Activated CD8-positive, alpha-beta memory T cell treated with anti-CD3 and anti-CD28 coated beads, Interleukin-2, amount 10 ng/mL, durations not matched to agents 7 days and 5 days (primary cell): ENCODE results near the gene USP17L17. TPM values are rescaled to one million over a fixed set of nuclear protein-coding genes. Genes with fewer than 3 reads are reported as not detected.
"Not testable (repeated sequence)": the region's sequence is repeated elsewhere in the genome, so short reads cannot be mapped to it uniquely, and the experiment has no call there.

Experiments used
- ATAC-seq: fragments of 150-1000 bp; cut with Tn5 transposase; one replicate; pipeline ENCODE4 v1.10.0; 2021; ENCODE audit warnings: moderate library complexity
- CTCF ChIA-PET: fragments of 350-600 bp; sonication (Branson Sonifier 250); formaldehyde crosslinking; loops from one replicate; lab custom pipeline; 2021; ENCODE audit warnings: antibody characterized with exemption; lab: Charles Lee
- DNase-seq: peaks from one replicate; pipeline ENCODE4 v3.0.0-alpha.2; 2020
- H3K27ac Mint-ChIP-seq: one replicate; pipeline ENCODE4 v1.8.0; 2021; ENCODE audit warnings: mild to moderate bottlenecking, mixed read lengths
- H3K27me3 Mint-ChIP-seq: one replicate; pipeline ENCODE4 v1.8.0; 2021; ENCODE audit warnings: mixed read lengths
- H3K36me3 Mint-ChIP-seq: one replicate; pipeline ENCODE4 v1.8.0; 2021; ENCODE audit warnings: mild to moderate bottlenecking, mixed read lengths
- H3K4me1 Mint-ChIP-seq: one replicate; pipeline ENCODE4 v1.8.0; 2021; ENCODE audit warnings: mixed read lengths
- H3K4me3 Mint-ChIP-seq: one replicate; pipeline ENCODE4 v1.8.0; 2021; ENCODE audit warnings: mild to moderate bottlenecking, moderate library complexity, mixed read lengths
- H3K9me3 Mint-ChIP-seq: one replicate; pipeline ENCODE4 v1.8.0; 2022; ENCODE audit warnings: low read depth, mixed read lengths
- total RNA-seq, 2 experiments: library from RNA; stranded (reverse); gene quantifications; one replicate each; pipeline ENCODE4 v1.2.3, GENCODE V29; 2021

USP17L17 gene, protein sequence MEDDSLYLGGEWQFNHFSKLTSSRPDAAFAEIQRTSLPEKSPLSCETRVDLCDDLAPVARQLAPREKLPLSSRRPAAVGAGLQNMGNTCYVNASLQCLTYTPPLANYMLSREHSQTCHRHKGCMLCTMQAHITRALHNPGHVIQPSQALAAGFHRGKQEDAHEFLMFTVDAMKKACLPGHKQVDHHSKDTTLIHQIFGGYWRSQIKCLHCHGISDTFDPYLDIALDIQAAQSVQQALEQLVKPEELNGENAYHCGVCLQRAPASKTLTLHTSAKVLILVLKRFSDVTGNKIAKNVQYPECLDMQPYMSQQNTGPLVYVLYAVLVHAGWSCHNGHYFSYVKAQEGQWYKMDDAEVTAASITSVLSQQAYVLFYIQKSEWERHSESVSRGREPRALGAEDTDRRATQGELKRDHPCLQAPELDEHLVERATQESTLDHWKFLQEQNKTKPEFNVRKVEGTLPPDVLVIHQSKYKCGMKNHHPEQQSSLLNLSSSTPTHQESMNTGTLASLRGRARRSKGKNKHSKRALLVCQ
- not detected for total RNA-seq

DNA sequence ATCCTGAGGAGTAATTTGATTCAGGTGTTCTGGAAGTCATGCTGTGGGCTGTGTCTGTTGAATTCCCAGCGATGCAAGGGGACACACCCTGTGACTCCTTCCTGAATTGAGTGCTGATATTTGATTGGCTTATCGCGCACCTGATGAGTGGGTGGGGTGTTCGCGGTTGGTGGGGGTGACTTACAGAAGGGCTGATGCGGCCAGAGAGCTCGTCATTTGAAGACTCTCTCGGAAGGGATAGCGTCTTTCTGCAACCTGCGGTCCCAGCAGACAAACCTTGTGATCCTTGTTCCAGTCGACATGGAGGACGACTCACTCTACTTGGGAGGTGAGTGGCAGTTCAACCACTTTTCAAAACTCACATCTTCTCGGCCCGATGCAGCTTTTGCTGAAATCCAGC, at the start of gene USP17L17:
TSS of gene USP17L17 (plus strand) at position 301 of the 400 bp plus-strand sequence. CDS start at position 301, 0 bp downstream.
- H3K4me3 Mint-ChIP-seq = not testable (repeated sequence)

DNA sequence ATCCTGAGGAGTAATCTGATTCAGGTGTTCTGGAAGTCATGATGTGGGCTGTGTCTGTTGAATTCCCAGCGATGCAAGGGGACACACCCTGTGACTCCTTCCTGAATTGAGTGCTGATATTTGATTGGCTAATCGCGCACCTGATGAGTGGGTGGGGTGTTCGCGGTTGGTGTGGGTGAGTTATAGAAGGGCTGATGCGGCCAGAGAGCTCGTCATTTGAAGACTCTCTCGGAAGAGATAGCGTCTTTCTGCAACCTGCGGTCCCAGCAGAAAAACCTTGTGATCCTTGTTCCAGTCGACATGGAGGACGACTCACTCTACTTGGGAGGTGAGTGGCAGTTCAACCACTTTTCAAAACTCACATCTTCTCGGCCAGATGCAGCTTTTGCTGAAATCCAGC, 33.3 kb upstream of the USP17L17 start, which contains the start of gene USP17L10:
TSS of gene USP17L10 (plus strand) at position 301 of the 400 bp plus-strand sequence. CDS start at position 301, 0 bp downstream.
- ATAC-seq, DNase-seq, CTCF ChIA-PET, H3K4me3 Mint-ChIP-seq, H3K9me3 Mint-ChIP-seq, H3K27ac Mint-ChIP-seq, H3K36me3 Mint-ChIP-seq, H3K4me1 Mint-ChIP-seq, H3K27me3 Mint-ChIP-seq: not testable (repeated sequence)

More for the DNA sequence above, at the start of gene USP17L17:
- H3K4me1 Mint-ChIP-seq, ATAC-seq, DNase-seq, H3K27ac Mint-ChIP-seq, CTCF ChIA-PET, H3K9me3 Mint-ChIP-seq, H3K36me3 Mint-ChIP-seq, H3K27me3 Mint-ChIP-seq: not testable (repeated sequence)

DNA sequence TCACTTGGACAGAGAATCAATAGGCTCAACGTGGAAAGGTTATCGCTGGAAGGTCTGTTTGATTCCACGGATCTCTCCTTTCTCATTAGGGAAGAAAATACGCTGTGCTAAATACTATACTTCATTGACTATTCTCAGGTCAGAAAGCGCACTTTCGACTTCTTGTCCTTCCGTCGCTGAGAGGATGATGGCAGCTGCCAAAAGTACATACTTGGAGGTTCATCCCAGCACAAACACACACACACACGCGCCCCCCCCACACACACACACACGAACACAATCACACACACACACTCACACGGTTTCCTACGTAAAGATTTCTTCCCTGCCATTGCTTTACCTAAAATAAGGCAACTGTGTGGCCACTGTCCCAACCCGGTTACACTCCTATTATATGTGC, 29.0 kb upstream of the USP17L17 start:
- H3K27me3 Mint-ChIP-seq, H3K4me1 Mint-ChIP-seq, ATAC-seq, CTCF ChIA-PET, H3K4me3 Mint-ChIP-seq, H3K9me3 Mint-ChIP-seq, H3K36me3 Mint-ChIP-seq, H3K27ac Mint-ChIP-seq: not testable (repeated sequence)
- DNase-seq = peak; percentile 19

DNA sequence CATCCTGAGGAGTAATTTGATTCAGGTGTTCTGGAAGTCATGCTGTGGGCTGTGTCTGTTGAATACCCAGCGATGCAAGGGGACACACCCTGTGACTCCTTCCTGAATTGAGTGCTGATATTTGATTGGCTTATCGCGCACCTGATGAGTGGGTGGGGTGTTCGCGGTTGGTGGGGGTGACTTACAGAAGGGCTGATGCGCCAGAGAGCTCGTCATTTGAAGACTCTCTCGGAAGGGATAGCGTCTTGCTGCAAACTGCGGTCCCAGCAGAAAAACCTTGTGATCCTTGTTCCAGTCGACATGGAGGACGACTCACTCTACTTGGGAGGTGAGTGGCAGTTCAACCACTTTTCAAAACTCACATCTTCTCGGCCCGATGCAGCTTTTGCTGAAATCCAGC, 28.6 kb upstream of the USP17L17 start, which contains the start of gene USP17L11:
TSS of gene USP17L11 (plus strand) at position 301 of the 400 bp plus-strand sequence. CDS start at position 301, 0 bp downstream.
- H3K27me3 Mint-ChIP-seq, H3K4me1 Mint-ChIP-seq, DNase-seq, H3K4me3 Mint-ChIP-seq, ATAC-seq, H3K36me3 Mint-ChIP-seq, H3K9me3 Mint-ChIP-seq, CTCF ChIA-PET, H3K27ac Mint-ChIP-seq: not testable (repeated sequence)

DNA sequence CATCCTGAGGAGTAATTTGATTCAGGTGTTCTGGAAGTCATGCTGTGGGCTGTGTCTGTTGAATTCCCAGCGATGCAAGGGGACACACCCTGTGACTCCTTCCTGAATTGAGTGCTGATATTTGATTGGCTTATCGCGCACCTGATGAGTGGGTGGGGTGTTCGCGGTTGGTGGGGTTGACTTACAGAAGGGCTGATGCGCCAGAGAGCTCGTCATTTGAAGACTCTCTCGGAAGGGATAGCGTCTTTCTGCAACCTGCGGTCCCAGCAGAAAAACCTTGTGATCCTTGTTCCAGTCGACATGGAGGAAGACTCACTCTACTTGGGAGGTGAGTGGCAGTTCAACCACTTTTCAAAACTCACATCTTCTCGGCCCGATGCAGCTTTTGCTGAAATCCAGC, 23.8 kb upstream of the USP17L17 start, which contains the start of gene USP17L12:
TSS of gene USP17L12 (plus strand) at position 301 of the 400 bp plus-strand sequence. CDS start at position 301, 0 bp downstream.
- H3K9me3 Mint-ChIP-seq, H3K36me3 Mint-ChIP-seq, CTCF ChIA-PET, ATAC-seq, DNase-seq, H3K27me3 Mint-ChIP-seq, H3K27ac Mint-ChIP-seq, H3K4me3 Mint-ChIP-seq, H3K4me1 Mint-ChIP-seq: not testable (repeated sequence)

DNA sequence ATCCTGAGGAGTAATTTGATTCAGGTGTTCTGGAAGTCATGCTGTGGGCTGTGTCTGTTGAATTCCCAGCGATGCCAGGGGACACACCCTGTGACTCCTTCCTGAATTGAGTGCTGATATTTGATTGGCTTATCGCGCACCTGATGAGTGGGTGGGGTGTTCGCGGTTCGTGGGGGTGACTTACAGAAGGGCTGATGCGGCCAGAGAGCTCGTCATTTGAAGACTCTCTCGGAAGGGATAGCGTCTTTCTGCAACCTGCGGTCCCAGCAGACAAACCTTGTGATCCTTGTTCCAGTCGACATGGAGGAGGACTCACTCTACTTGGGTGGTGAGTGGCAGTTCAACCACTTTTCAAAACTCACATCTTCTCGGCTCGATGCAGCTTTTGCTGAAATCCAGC, 19.1 kb upstream of the USP17L17 start, which contains the start of gene USP17L13:
TSS of gene USP17L13 (plus strand) at position 301 of the 400 bp plus-strand sequence. CDS start at position 301, 0 bp downstream.
- ATAC-seq, H3K4me3 Mint-ChIP-seq, DNase-seq, H3K36me3 Mint-ChIP-seq, CTCF ChIA-PET, H3K4me1 Mint-ChIP-seq, H3K27me3 Mint-ChIP-seq, H3K27ac Mint-ChIP-seq, H3K9me3 Mint-ChIP-seq: not testable (repeated sequence)

DNA sequence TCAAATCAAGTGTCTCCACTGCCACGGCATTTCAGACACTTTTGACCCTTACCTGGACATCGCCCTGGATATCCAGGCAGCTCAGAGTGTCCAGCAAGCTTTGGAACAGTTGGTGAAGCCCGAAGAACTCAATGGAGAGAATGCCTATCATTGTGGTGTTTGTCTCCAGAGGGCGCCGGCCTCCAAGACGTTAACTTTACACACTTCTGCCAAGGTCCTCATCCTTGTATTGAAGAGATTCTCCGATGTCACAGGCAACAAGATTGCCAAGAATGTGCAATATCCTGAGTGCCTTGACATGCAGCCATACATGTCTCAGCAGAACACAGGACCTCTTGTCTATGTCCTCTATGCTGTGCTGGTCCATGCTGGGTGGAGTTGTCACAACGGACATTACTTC, 13.4 kb upstream of the USP17L17 start:
- not testable (repeated sequence) for ATAC-seq, H3K9me3 Mint-ChIP-seq
- DNase-seq = peak; percentile 36

DNA sequence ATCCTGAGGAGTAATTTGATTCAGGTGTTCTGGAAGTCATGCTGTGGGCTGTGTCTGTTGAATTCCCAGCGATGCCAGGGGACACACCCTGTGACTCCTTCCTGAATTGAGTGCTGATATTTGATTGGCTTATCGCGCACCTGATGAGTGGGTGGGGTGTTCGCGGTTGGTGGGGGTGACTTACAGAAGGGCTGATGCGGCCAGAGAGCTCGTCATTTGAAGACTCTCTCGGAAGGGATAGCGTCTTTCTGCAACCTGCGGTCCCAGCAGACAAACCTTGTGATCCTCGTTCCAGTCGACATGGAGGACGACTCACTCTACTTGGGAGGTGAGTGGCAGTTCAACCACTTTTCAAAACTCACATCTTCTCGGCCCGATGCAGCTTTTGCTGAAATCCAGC, 9.6 kb upstream of the USP17L17 start, which contains the start of gene USP17L15:
TSS of gene USP17L15 (plus strand) at position 301 of the 400 bp plus-strand sequence. CDS start at position 301, 0 bp downstream.
- DNase-seq, H3K4me3 Mint-ChIP-seq, H3K36me3 Mint-ChIP-seq, H3K27ac Mint-ChIP-seq, H3K27me3 Mint-ChIP-seq, CTCF ChIA-PET, ATAC-seq, H3K9me3 Mint-ChIP-seq, H3K4me1 Mint-ChIP-seq: not testable (repeated sequence)

More for the DNA sequence above, 13.4 kb upstream of the USP17L17 start:
- H3K4me3 Mint-ChIP-seq, CTCF ChIA-PET, H3K4me1 Mint-ChIP-seq, H3K27ac Mint-ChIP-seq, H3K36me3 Mint-ChIP-seq, H3K27me3 Mint-ChIP-seq: not testable (repeated sequence)

DNA sequence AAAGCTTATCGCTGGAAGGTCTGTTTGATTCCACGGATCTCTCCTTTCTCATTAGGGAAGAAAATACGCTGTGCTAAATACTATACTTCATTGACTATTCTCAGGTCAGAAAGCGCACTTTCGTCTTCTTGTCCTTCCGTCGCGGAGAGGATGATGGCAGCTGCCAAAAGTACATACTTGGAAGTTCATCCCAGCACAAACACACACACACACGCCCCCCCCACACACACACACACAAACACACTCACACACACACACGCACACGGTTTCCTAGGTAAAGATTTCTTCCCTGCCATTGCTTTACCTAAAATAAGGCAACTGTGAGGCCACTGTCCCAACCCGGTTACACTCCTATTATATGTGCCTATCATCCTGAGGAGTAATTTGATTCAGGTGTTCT, 5.2 kb upstream of the USP17L17 start:
- H3K4me1 Mint-ChIP-seq, DNase-seq, H3K4me3 Mint-ChIP-seq, CTCF ChIA-PET, ATAC-seq, H3K27me3 Mint-ChIP-seq, H3K27ac Mint-ChIP-seq, H3K36me3 Mint-ChIP-seq, H3K9me3 Mint-ChIP-seq: not testable (repeated sequence)

DNA sequence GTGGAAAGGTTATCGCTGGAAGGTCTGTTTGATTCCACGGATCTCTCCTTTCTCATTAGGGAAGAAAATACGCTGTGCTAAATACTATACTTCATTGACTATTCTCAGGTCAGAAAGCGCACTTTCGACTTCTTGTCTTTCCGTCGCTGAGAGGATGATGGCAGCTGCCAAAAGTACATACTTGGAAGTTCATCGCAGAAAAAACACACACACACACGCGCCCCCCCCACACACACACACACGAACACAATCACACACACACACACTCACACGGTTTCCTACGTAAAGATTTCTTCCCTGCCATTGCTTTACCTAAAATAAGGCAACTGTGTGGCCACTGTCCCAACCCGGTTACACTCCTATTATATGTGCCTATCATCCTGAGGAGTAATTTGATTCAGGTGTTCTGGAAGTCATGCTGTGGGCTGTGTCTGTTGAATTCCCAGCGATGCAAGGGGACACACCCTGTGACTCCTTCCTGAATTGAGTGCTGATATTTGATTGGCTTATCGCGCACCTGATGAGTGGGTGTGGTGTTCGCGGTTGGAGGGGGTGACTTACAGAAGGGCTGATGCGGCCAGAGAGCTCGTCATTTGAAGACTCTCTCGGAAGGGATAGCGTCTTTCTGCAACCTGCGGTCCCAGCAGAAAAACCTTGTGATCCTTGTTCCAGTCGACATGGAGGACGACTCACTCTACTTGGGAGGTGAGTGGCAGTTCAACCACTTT, 4.4 kb downstream of the USP17L17 start, which contains the start of gene USP17L18:
TSS of gene USP17L18 (plus strand) at position 678 of the 728 bp plus-strand sequence. CDS start at position 678, 0 bp downstream.
- DNase-seq = peak; percentile 40
- ATAC-seq, H3K36me3 Mint-ChIP-seq: not testable (repeated sequence)

DNA sequence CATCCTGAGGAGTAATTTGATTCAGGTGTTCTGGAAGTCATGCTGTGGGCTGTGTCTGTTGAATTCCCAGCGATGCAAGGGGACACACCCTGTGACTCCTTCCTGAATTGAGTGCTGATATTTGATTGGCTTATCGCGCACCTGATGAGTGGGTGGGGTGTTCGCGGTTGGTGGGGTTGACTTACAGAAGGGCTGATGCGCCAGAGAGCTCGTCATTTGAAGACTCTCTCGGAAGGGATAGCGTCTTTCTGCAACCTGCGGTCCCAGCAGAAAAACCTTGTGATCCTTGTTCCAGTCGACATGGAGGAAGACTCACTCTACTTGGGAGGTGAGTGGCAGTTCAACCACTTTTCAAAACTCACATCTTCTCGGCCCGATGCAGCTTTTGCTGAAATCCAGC, 9.4 kb downstream of the USP17L17 start, which contains the start of gene USP17L19:
TSS of gene USP17L19 (plus strand) at position 301 of the 400 bp plus-strand sequence. CDS start at position 301, 0 bp downstream.
- H3K27me3 Mint-ChIP-seq, H3K4me1 Mint-ChIP-seq, DNase-seq, ATAC-seq, H3K9me3 Mint-ChIP-seq, H3K36me3 Mint-ChIP-seq, H3K27ac Mint-ChIP-seq, CTCF ChIA-PET, H3K4me3 Mint-ChIP-seq: not testable (repeated sequence)

More for the DNA sequence above, 4.4 kb downstream of the USP17L17 start, which contains the start of gene USP17L18:
- H3K9me3 Mint-ChIP-seq, CTCF ChIA-PET, H3K4me3 Mint-ChIP-seq, H3K27me3 Mint-ChIP-seq, H3K27ac Mint-ChIP-seq, H3K4me1 Mint-ChIP-seq: not testable (repeated sequence)

DNA sequence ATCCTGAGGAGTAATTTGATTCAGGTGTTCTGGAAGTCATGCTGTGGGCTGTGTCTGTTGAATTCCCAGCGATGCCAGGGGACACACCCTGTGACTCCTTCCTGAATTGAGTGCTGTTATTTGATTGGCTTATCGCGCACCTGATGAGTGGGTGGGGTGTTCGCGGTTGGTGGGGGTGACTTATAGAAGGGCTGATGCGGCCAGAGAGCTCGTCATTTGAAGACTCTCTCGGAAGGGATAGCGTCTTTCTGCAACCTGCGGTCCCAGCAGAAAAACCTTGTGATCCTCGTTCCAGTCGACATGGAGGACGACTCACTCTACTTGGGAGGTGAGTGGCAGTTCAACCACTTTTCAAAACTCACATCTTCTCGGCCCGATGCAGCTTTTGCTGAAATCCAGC, 14.1 kb downstream of the USP17L17 start, which contains the start of gene USP17L20:
TSS of gene USP17L20 (plus strand) at position 301 of the 400 bp plus-strand sequence. CDS start at position 301, 0 bp downstream.
- H3K27ac Mint-ChIP-seq, DNase-seq, H3K9me3 Mint-ChIP-seq, H3K36me3 Mint-ChIP-seq, CTCF ChIA-PET, ATAC-seq, H3K27me3 Mint-ChIP-seq, H3K4me3 Mint-ChIP-seq, H3K4me1 Mint-ChIP-seq: not testable (repeated sequence)

DNA sequence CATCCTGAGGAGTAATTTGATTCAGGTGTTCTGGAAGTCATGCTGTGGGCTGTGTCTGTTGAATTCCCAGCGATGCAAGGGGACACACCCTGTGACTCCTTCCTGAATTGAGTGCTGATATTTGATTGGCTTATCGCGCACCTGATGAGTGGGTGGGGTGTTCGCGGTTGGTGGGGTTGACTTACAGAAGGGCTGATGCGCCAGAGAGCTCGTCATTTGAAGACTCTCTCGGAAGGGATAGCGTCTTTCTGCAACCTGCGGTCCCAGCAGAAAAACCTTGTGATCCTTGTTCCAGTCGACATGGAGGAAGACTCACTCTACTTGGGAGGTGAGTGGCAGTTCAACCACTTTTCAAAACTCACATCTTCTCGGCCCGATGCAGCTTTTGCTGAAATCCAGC, 18.9 kb downstream of the USP17L17 start, which contains the start of gene USP17L21:
TSS of gene USP17L21 (plus strand) at position 301 of the 400 bp plus-strand sequence. CDS start at position 301, 0 bp downstream.
- ATAC-seq, H3K27me3 Mint-ChIP-seq, H3K4me3 Mint-ChIP-seq, CTCF ChIA-PET, H3K36me3 Mint-ChIP-seq, DNase-seq, H3K4me1 Mint-ChIP-seq, H3K27ac Mint-ChIP-seq, H3K9me3 Mint-ChIP-seq: not testable (repeated sequence)
